DOHH2 (cell line): Measurements from ENCODE around the gene CD59.

Experiments
- EZH2phosphoT487 ChIP-seq: fragments of 200-600 bp; sonication (generic); IDR thresholded peaks from 2 replicates; pipeline ENCODE4 v1.6.1; 2017; ENCODE audit warnings: borderline replicate concordance, mild to moderate bottlenecking, antibody characterized with exemption, low read length, moderate library complexity, mixed read lengths
- TF ChIP-seq, protein P1 (sequence below): fragments of 200-600 bp; sonication (generic); IDR thresholded peaks from one replicate; pipeline ENCODE4 v1.5.1; 2014; ENCODE audit warnings: antibody characterized with exemption, mild to moderate bottlenecking, low read depth, low read length; ENCODE audit not compliant: poor library complexity, severe bottlenecking

DNA sequence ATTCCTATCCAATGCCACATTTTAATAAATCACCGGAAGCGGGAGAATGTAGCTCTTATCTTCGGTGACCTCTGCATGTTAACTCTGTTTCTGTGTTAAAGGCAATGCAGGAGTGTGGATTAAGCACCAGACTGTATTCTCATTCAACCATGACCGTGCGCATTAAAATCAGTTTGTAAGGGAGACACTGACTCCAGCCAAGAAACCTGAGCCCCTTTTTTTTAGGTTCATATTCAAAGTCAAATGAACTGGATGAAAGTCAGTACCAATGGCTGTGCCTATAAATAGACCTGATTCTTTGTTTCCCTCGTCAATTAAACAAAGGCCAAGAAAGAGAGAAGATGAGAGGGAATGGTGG lies 67.8 kb downstream of the CD59 start:
- TF ChIP-seq, protein P1, sequence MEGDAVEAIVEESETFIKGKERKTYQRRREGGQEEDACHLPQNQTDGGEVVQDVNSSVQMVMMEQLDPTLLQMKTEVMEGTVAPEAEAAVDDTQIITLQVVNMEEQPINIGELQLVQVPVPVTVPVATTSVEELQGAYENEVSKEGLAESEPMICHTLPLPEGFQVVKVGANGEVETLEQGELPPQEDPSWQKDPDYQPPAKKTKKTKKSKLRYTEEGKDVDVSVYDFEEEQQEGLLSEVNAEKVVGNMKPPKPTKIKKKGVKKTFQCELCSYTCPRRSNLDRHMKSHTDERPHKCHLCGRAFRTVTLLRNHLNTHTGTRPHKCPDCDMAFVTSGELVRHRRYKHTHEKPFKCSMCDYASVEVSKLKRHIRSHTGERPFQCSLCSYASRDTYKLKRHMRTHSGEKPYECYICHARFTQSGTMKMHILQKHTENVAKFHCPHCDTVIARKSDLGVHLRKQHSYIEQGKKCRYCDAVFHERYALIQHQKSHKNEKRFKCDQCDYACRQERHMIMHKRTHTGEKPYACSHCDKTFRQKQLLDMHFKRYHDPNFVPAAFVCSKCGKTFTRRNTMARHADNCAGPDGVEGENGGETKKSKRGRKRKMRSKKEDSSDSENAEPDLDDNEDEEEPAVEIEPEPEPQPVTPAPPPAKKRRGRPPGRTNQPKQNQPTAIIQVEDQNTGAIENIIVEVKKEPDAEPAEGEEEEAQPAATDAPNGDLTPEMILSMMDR, result no peak
- no peak for TF ChIP-seq EZH2phosphoT487
